WTC11 (cell line): ENCODE data around the gene SPATA17. TPM values are rescaled to one million over a fixed set of nuclear protein-coding genes. Genes with fewer than 3 reads are reported as not detected.

Source experiments
- ATAC-seq: fragments of 200-7000 bp; cut with Tn5 transposase; 2 replicates; pipeline ENCODE4 v1.10.0; 2021; ENCODE audit warnings: mild to moderate bottlenecking, moderate library complexity
- CTCF ChIA-PET: fragments of 300-600 bp; sonication (Branson Sonifier 250); formaldehyde crosslinking; loops from one replicate; lab custom pipeline; 2021; ENCODE audit warnings: antibody characterized with exemption; lab: Charles Lee
- POLR2A ChIA-PET: fragments of 350-600 bp; sonication (Branson Sonifier 250); formaldehyde crosslinking; loops from one replicate; lab custom pipeline; 2021; ENCODE audit warnings: antibody characterized with exemption; lab: Charles Lee
- DNase-seq: peaks from one replicate; pipeline ENCODE4 v3.0.0; 2021; ENCODE audit warnings: low spot score
- H3K27ac Mint-ChIP-seq: 2 replicates; pipeline ENCODE4 v1.8.0; 2021; ENCODE audit warnings: mixed read lengths
- H3K27me3 Mint-ChIP-seq: 2 replicates; pipeline ENCODE4 v1.8.0; 2021; ENCODE audit warnings: low read depth, mild to moderate bottlenecking, moderate library complexity, mixed read lengths
- H3K36me3 Mint-ChIP-seq: 2 replicates; pipeline ENCODE4 v1.8.0; 2021; ENCODE audit warnings: mixed read lengths
- H3K4me1 Mint-ChIP-seq: 2 replicates; pipeline ENCODE4 v1.8.0; 2022; ENCODE audit warnings: mixed read lengths
- H3K4me3 Mint-ChIP-seq: 2 replicates; pipeline ENCODE4 v1.8.0; 2021; ENCODE audit warnings: mild to moderate bottlenecking, moderate library complexity, mixed read lengths
- H3K9me3 Mint-ChIP-seq: 2 replicates; pipeline ENCODE4 v1.8.0; 2021; ENCODE audit warnings: mixed read lengths
- ATF2 ChIP-seq: sonication (generic); formaldehyde crosslinking; IDR thresholded peaks from 2 replicates; pipeline ENCODE4 v1.8.1; 2022; ENCODE audit warnings: low read depth, missing genetic modification reagents, borderline replicate concordance
- ATF3 ChIP-seq: sonication (generic); formaldehyde crosslinking; conservative IDR thresholded peaks from 2 replicates; pipeline ENCODE4 v1.8.1; 2022; ENCODE audit warnings: mild to moderate bottlenecking, missing genetic modification reagents
- CREB1 ChIP-seq: sonication (generic); formaldehyde crosslinking; IDR thresholded peaks from 2 replicates; pipeline ENCODE4 v1.8.0; 2023; ENCODE audit warnings: mild to moderate bottlenecking, missing genetic modification reagents
- CREM ChIP-seq: sonication (generic); formaldehyde crosslinking; IDR thresholded peaks from 2 replicates; pipeline ENCODE4 v1.8.1; 2022; ENCODE audit warnings: mild to moderate bottlenecking, missing genetic modification reagents, moderate library complexity
- E2F5 ChIP-seq: sonication (generic); formaldehyde crosslinking; IDR thresholded peaks from 2 replicates; pipeline ENCODE4 v1.8.1; 2022; ENCODE audit warnings: mild to moderate bottlenecking, moderate library complexity, missing genetic modification reagents
- FOXJ3 ChIP-seq: sonication (generic); formaldehyde crosslinking; IDR thresholded peaks from 2 replicates; pipeline ENCODE4 v1.9.0; 2021; ENCODE audit warnings: missing genetic modification reagents, mild to moderate bottlenecking, borderline replicate concordance
- FOXK1 ChIP-seq: sonication (generic); formaldehyde crosslinking; IDR thresholded peaks from 2 replicates; pipeline ENCODE4 v1.8.0; 2022; ENCODE audit warnings: mild to moderate bottlenecking, moderate library complexity, missing genetic modification reagents
- HMGA2 ChIP-seq: fragments of 250-450 bp; sonication (Bioruptor Pico); IDR thresholded peaks from 2 replicates; pipeline ENCODE4 v1.4.0; 2021; ENCODE audit warnings: mild to moderate bottlenecking, moderate library complexity
- HMGXB4 ChIP-seq: sonication (generic); formaldehyde crosslinking; IDR thresholded peaks from 2 replicates; pipeline ENCODE4 v1.8.1; 2023; ENCODE audit warnings: mild to moderate bottlenecking, moderate library complexity, missing genetic modification reagents
- IRF2 ChIP-seq: sonication (generic); formaldehyde crosslinking; IDR thresholded peaks from 2 replicates; pipeline ENCODE4 v1.8.0; 2022; ENCODE audit warnings: low read depth, missing genetic modification reagents, borderline replicate concordance
- MLX ChIP-seq: sonication (generic); formaldehyde crosslinking; IDR thresholded peaks from 2 replicates; pipeline ENCODE4 v1.8.1; 2023; ENCODE audit warnings: mild to moderate bottlenecking, missing genetic modification reagents, moderate library complexity
- MYBL2 ChIP-seq: sonication (generic); formaldehyde crosslinking; IDR thresholded peaks from 2 replicates; pipeline ENCODE4 v1.8.1; 2023; ENCODE audit warnings: mild to moderate bottlenecking, moderate library complexity, missing genetic modification reagents
- NFYB ChIP-seq: sonication (generic); formaldehyde crosslinking; conservative IDR thresholded peaks from 2 replicates; pipeline ENCODE4 v1.8.0; 2022; ENCODE audit warnings: low read depth, missing genetic modification reagents
- NR3C1 ChIP-seq: sonication (generic); formaldehyde crosslinking; conservative IDR thresholded peaks from 2 replicates; pipeline ENCODE4 v1.8.1; 2023; ENCODE audit warnings: low read depth, mild to moderate bottlenecking, missing genetic modification reagents
- PRDM15 ChIP-seq: sonication (generic); formaldehyde crosslinking; IDR thresholded peaks from 2 replicates; pipeline ENCODE4 v1.8.0; 2022; ENCODE audit warnings: missing genetic modification reagents
- PREB ChIP-seq: sonication (generic); formaldehyde crosslinking; IDR thresholded peaks from 2 replicates; pipeline ENCODE4 v1.8.1; 2022; ENCODE audit warnings: mild to moderate bottlenecking, missing genetic modification reagents, moderate library complexity, borderline replicate concordance
- RELA ChIP-seq: sonication (generic); formaldehyde crosslinking; IDR thresholded peaks from 2 replicates; pipeline ENCODE4 v1.8.1; 2022; ENCODE audit warnings: missing genetic modification reagents, mild to moderate bottlenecking, borderline replicate concordance
- SOX15 ChIP-seq: fragments of 250-450 bp; sonication (Bioruptor Pico); IDR thresholded peaks from 2 replicates; pipeline ENCODE4 v1.9.0; 2021; ENCODE audit warnings: mild to moderate bottlenecking
- TEAD1 ChIP-seq: sonication (generic); formaldehyde crosslinking; IDR thresholded peaks from 2 replicates; pipeline ENCODE4 v1.8.0; 2022; ENCODE audit warnings: mild to moderate bottlenecking, missing genetic modification reagents
- USF1 ChIP-seq: sonication (generic); formaldehyde crosslinking; IDR thresholded peaks from 2 replicates; pipeline ENCODE4 v1.8.0; 2022; ENCODE audit warnings: mild to moderate bottlenecking, missing genetic modification reagents
- ZNF425 ChIP-seq: fragments of 250-450 bp; sonication (Bioruptor Pico); conservative IDR thresholded peaks from 2 replicates; pipeline ENCODE4 v1.9.0; 2021; ENCODE audit warnings: mild to moderate bottlenecking
- total RNA-seq: library from RNA; stranded (reverse); gene quantifications from 3 replicates; pipeline ENCODE4 v1.2.3, GENCODE V29; 2021

Gene SPATA17
- total RNA-seq, 1 experiment from 2014 or later = 1.3 TPM

GRCh38 chr1:217717959-217718358, 86.8 kb downstream of the SPATA17 start:
- Mint-ChIP-seq H3K27ac (no peak overlapping the region), H3K4me3 (no peak overlapping the region), H3K36me3 (no peaks in the 10 kb centered on the region), H3K9me3 (no peaks in the 10 kb centered on the region), H3K4me1 (peaks cover 3% of the 10 kb centered on the region), H3K27me3 (no peaks in the 10 kb centered on the region)
- no peak for DNase-seq
- no peak for ATAC-seq
- CTCF ChIA-PET = no interaction called here
- TF ChIP-seq HMGXB4 (CRISPR knock-in tag) (no peak), SOX15 (CRISPR knock-in tag) (no peak), NR3C1 (CRISPR knock-in tag) (no peak), TEAD1 (CRISPR knock-in tag) (no peak), ZNF425 (CRISPR knock-in tag) (no peak), NFYB (CRISPR knock-in tag) (no peak)
- POLR2A ChIA-PET = no interaction called here

- H3K9me3 Mint-ChIP-seq = no peaks in the 10 kb centered on the region
- no peak overlapping the region for H3K4me3 Mint-ChIP-seq
- H3K27me3 Mint-ChIP-seq = no peaks in the 10 kb centered on the region
- no peak overlapping the region for H3K27ac Mint-ChIP-seq
- ATAC-seq = no peak
- TF ChIP-seq ATF3 (CRISPR knock-in tag) (no peak), MYBL2 (CRISPR knock-in tag) (no peak), IRF2 (CRISPR knock-in tag) (no peak), CREM (no peak), FOXJ3 (CRISPR knock-in tag) (no peak), PREB (CRISPR knock-in tag) (no peak), E2F5 (CRISPR knock-in tag) (no peak), CREB1 (no peak), TEAD1 (CRISPR knock-in tag) (no peak), MLX (CRISPR knock-in tag) (no peak), PRDM15 (CRISPR knock-in tag) (no peak), FOXK1 (no peak), RELA (CRISPR knock-in tag) (no peak), USF1 (CRISPR knock-in tag) (no peak), HMGA2 (CRISPR knock-in tag) (no peak), ATF2 (CRISPR knock-in tag) (no peak)
- TF ChIP-seq, all 79 proteins: peak for 0
- POLR2A ChIA-PET = no interaction called here
- Mint-ChIP-seq H3K4me1 (no peaks in the 10 kb centered on the region), H3K36me3 (no peaks in the 10 kb centered on the region)
- CTCF ChIA-PET = no interaction called here
- no peak for DNase-seq
Measured at GRCh38 chr1:217718873-217719272, 87.7 kb downstream of the SPATA17 start.
